HL-60 (cell line): ENCODE measurements around the gene FBXL15.

Source experiments
- DNase-seq, 2 experiments: peaks; one replicate each; pipeline ENCODE4 v3.0.0-alpha.2; 2010 to 2020; ENCODE audit warnings: low read depth in 1 of 2, low spot score in 1 of 2
- H3K27ac ChIP-seq: fragments of 250-450 bp; sonication (Bioruptor Pico); replicated peaks from 2 replicates; pipeline ENCODE4 v1.5.1; 2020; ENCODE audit warnings: mild to moderate bottlenecking, moderate library complexity
- H3K27me3 ChIP-seq: fragments of 250-450 bp; sonication (Bioruptor Pico); 2 replicates; pipeline ENCODE4 v1.5.1; 2021; ENCODE audit warnings: mild to moderate bottlenecking, moderate library complexity; ENCODE audit not compliant: insufficient read depth, poor library complexity, severe bottlenecking
- H3K4me3 ChIP-seq: replicated peaks from 2 replicates; pipeline ENCODE4 v1.5.1; 2011; ENCODE audit warnings: mild to moderate bottlenecking, control low read depth, low read length; ENCODE audit not compliant: insufficient read depth
- GABPA ChIP-seq: IDR thresholded peaks from 2 replicates; pipeline ENCODE4 v1.6.1; 2012; ENCODE audit warnings: low read depth
- POLR2AphosphoS5 ChIP-seq: IDR thresholded peaks from 2 replicates; pipeline ENCODE4 v1.6.1; 2012; ENCODE audit warnings: low read depth
- SPI1 ChIP-seq: IDR thresholded peaks from 2 replicates; pipeline ENCODE4 v1.6.1; 2012; ENCODE audit warnings: low read depth, mild to moderate bottlenecking, borderline replicate concordance
- TF ChIP-seq, protein P1 (sequence below): IDR thresholded peaks from 2 replicates; pipeline ENCODE4 v1.6.1; 2012; ENCODE audit warnings: low read depth; ENCODE audit not compliant: insufficient replicate concordance
- TF ChIP-seq, protein P2 (sequence below): IDR thresholded peaks from one replicate; pipeline ENCODE4 v1.5.1; 2011; ENCODE audit warnings: low read length, control low read depth, inconsistent platforms; ENCODE audit not compliant: insufficient read depth

Gene FBXL15

GRCh38 chr10:102398172-102399020 lies 22.2 kb upstream of the FBXL15 start:
- H3K27me3 ChIP-seq: peaks cover under 1% of the 10 kb centered on the region
- no peak for DNase-seq
- H3K27ac ChIP-seq: no peak overlapping the region
- TF ChIP-seq, protein P1, sequence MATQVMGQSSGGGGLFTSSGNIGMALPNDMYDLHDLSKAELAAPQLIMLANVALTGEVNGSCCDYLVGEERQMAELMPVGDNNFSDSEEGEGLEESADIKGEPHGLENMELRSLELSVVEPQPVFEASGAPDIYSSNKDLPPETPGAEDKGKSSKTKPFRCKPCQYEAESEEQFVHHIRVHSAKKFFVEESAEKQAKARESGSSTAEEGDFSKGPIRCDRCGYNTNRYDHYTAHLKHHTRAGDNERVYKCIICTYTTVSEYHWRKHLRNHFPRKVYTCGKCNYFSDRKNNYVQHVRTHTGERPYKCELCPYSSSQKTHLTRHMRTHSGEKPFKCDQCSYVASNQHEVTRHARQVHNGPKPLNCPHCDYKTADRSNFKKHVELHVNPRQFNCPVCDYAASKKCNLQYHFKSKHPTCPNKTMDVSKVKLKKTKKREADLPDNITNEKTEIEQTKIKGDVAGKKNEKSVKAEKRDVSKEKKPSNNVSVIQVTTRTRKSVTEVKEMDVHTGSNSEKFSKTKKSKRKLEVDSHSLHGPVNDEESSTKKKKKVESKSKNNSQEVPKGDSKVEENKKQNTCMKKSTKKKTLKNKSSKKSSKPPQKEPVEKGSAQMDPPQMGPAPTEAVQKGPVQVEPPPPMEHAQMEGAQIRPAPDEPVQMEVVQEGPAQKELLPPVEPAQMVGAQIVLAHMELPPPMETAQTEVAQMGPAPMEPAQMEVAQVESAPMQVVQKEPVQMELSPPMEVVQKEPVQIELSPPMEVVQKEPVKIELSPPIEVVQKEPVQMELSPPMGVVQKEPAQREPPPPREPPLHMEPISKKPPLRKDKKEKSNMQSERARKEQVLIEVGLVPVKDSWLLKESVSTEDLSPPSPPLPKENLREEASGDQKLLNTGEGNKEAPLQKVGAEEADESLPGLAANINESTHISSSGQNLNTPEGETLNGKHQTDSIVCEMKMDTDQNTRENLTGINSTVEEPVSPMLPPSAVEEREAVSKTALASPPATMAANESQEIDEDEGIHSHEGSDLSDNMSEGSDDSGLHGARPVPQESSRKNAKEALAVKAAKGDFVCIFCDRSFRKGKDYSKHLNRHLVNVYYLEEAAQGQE: no peak
- no peak for TF ChIP-seq SPI1
- TF ChIP-seq GABPA: no peak
- TF ChIP-seq, protein P2, sequence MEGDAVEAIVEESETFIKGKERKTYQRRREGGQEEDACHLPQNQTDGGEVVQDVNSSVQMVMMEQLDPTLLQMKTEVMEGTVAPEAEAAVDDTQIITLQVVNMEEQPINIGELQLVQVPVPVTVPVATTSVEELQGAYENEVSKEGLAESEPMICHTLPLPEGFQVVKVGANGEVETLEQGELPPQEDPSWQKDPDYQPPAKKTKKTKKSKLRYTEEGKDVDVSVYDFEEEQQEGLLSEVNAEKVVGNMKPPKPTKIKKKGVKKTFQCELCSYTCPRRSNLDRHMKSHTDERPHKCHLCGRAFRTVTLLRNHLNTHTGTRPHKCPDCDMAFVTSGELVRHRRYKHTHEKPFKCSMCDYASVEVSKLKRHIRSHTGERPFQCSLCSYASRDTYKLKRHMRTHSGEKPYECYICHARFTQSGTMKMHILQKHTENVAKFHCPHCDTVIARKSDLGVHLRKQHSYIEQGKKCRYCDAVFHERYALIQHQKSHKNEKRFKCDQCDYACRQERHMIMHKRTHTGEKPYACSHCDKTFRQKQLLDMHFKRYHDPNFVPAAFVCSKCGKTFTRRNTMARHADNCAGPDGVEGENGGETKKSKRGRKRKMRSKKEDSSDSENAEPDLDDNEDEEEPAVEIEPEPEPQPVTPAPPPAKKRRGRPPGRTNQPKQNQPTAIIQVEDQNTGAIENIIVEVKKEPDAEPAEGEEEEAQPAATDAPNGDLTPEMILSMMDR: no peak
- no peak for TF ChIP-seq POLR2AphosphoS5
- H3K4me3 ChIP-seq: no peak overlapping the region

DNA sequence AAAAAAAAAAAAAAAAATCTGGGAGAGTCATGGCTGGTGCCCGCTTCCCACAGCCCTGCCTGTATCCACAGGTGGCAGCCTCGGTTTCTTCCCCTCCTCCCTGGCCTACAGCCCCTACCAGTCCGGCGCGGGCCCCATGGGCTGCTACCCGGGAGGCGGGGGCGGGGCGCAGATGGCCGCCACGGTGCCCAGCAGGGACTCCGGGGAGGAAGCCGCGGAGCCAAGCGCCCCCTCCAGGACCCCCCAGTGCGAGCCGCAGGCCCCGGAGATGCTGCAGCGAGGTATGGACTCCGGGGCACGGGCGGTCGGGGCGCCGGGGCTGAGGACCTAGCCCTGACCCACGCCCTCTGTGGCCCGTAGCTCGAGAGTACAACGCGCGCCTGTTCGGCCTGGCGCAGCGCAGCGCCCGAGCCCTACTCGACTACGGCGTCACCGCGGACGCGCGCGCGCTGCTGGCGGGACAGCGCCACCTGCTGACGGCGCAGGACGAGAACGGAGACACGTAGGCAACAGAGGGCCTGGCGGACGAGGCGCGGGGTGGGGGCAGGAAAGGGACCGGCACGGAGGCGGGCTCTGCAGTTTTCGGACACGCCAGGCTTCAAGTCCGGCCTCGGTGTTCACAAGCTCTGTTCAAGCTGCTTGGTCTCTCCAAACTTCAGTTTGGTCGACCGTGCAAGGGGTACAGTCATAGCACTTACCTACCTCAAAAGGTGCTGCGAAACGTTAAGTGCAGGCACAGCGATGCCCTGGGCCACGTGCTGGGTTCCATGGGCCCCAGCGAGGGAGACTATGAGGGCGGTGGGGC lies 21.2 kb upstream of the FBXL15 start:
- peak; percentile 85 to 87 for DNase-seq
- Histone ChIP-seq H3K27ac (peak overlapping the region; percentile 47; the same call in 1 of the 2 replicates), H3K4me3 (peak overlapping the region; percentile 68), H3K27me3 (no peaks in the 10 kb centered on the region)
- TF ChIP-seq, protein P2: peak; percentile 73
- no peak for TF ChIP-seq GABPA

- TF ChIP-seq, protein P2: no peak
- TF ChIP-seq SPI1 (no peak), GABPA (no peak)
- TF ChIP-seq, protein P1: no peak
- no peak overlapping the region for H3K4me3 ChIP-seq
- no peaks in the 10 kb centered on the region for H3K27me3 ChIP-seq
- no peak overlapping the region for H3K27ac ChIP-seq
- DNase-seq: no peak
These were observed 20.6 kb upstream of the FBXL15 start for GRCh38 chr10:102400076-102400475.
